Iris pigment epithelial cell (primary cell): ENCODE data around the gene DPH5.
"Not testable (repeated sequence)": the region's sequence is repeated elsewhere in the genome, so short reads cannot be mapped to it uniquely, and the experiment has no call there.

Source experiments
- DNase-seq: peaks from one replicate; pipeline ENCODE4 v3.0.0-alpha.2; 2011; ENCODE audit warnings: low read depth

The DPH5 gene, protein sequence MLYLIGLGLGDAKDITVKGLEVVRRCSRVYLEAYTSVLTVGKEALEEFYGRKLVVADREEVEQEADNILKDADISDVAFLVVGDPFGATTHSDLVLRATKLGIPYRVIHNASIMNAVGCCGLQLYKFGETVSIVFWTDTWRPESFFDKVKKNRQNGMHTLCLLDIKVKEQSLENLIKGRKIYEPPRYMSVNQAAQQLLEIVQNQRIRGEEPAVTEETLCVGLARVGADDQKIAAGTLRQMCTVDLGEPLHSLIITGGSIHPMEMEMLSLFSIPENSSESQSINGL

DNA sequence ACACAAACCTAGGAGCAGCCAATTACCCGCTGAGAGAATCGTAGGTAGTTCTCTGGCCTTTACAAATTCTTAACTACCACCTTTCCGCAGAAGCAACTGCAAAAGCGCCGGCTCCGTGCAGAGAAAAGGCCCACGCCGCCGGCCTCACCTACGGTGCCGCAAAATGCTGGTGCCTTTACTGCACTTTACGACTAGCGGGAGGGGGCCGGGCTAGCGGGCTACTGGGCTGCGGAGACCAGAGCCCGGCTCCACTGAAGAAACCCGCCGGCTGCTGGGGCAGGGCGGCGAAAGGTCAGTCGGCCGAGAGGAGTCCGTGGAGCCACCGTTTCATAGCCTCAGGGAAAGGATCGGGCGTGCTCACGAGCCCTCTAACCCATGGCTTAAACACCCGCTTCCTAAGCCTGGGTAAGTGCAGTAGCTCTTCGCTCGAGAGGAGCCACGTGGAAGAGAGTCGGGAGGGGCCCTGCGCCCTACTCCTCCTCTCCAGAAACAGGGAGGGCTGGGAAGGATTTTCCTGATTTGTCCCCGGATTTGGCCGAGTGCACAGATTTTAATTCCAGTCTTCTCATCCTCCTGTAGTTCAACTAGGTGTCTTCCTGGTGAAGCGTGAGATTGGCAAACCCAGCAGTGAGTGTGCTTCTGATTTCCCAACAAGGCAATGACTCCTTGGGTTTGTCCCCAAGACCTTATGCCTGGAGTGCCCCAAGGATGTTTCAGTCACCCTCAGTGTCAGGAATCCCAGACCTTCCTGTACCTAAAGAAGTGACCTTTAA lies at the start of gene DPH5:
Gene DPH5 (minus strand): TSS at position 128 of the 773 bp plus-strand sequence. CDS start 341 bp downstream, outside the sequence.
- peak; percentile 95 for DNase-seq

DNA sequence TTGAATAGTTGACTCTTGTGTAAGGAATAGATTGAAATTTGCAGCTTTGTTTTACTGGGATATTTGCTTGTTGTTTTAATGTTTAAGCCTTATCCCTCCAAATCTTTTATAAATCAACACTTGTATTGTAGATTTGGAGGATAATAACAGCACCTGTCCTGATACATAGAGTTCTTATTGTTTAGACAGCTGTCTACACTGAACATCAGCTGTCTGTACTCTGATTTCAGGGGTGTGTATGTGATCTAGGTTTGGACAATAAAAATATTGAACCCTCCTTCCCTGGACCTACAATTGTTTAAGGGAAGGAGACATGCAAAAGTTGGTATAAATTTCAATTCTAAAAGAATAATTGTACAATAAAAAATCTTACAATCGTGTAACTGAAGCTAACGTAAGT lies 48.3 kb upstream of the DPH5 start:
- DNase-seq: no peak

DNA sequence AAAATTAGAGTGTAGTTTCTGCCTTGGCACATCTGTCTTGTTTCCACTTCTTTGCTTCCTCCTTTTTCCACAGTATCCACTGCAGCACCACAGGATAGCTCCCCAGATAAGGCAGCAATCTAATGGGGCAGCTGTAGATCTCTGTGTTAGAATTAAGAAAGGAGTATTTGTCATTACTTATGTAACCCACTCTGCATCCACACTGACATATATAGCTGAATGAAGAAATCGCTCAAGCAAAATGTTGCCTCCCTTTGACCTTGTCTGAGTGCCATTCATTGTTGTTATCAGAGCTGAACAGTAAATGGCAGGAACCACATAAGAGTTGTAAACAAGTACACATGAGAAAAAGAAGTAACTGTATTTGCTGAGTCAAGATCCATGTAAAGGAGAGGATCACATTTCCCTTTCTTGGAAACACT lies 45.9 kb upstream of the DPH5 start:
- peak; percentile 49 for DNase-seq

DNA sequence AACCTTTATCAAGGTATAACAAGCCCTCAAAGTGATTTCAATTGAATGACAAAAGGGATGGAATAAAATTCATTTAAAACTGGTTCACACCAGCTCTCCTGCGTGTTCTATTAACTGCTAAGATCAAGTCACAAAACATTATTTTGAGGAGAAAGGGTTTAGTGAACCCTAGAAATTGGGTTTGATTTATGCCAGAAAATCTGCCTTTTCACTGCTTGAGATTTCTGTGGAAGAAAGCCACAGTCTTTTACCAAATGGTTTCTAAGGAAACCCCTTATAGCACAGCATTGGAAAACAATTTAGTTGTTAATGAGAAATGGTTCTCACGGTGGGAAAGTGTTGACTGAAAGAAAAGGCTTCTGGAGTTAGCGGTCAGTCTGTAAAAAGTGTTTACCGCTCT lies 43.6 kb upstream of the DPH5 start:
- no peak for DNase-seq

DNA sequence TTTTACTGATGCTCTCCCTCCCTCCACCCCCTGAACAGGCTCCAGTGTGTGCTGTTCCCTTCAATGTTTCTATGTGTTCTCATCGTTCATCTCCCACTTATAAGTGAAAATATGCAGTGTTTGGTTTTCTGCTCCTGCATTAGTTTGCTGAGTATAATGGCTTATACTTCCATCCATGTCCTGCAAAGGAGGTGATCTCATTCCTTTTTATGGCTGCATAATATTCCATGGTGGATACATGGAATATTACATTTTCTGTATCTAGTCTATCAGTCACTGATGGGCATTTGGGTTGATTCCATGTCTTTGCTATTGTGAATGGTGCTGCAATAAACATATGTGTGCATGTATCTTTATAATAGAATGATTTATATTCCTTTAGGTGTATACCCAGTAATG lies 41.4 kb upstream of the DPH5 start:
- DNase-seq: not testable (repeated sequence)

DNA sequence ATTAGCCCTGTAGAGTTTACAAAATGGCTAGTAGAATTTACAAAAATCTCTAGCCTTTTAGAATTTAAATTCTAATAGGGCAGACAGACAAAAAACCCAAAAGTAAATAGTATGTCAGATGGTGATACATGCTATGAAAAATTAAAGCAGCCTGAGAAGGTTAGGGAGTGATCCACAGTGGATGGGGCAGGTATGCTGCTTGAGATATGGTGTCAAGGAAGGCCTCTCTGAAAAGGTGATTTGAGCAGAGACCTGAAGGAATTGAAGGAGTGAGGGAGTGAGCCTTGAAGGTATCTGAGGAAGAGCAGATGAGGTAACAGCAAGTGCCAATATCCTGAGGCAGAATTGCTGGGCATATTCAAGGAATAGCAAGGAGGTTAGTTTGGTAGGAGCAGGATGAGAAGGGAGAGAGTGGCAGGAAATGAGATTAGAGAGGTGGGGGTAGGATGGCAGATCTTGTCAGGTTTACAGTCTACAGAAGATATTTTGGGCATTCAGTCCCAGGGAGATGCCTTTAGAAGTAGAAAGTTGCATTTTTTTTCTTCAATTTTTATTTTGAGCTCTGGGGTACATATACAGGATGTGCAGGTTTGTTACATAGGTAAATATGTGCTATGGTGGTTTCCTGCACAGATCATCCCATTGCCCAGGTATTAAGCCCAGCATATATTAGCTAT lies 40.8 kb upstream of the DPH5 start:
- no peak for DNase-seq

DNA sequence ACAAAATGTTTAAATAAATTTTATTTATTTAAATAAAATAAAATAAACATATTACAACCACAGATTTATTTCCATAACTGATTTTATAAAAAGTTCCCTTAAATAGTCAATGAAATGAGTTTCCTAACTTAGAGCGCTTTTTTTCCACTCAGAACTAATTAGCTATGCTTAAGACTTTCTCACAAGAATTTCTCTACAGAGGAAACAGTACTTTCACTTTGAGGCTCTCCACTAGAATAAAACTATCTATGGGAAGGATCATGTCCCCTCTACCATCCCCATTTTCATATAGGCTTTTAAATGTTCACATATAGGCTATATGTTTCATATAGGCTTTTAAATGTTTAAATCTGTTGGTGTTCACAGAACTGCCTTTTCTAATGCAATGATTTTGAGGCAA lies 40.0 kb upstream of the DPH5 start:
- DNase-seq: no peak

DNA sequence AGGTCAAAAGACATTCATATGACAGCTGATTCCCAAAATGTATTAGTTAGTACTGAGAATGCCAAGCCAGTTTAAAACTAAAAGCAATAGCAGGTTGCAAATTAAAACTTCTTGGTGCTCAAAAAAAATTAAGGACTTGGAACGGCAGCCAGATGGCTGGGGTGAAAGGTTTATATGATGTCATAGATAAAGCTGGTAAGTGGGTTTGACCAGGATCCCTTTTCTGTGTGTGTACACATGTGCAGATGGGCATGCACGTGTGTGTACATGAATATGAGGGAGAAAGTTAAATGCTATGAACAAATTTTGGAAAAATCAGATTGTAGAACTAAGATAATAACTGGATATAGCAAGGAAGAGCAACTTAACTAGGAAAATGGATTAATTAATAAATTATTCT lies 39.1 kb upstream of the DPH5 start:
- no peak for DNase-seq

DNA sequence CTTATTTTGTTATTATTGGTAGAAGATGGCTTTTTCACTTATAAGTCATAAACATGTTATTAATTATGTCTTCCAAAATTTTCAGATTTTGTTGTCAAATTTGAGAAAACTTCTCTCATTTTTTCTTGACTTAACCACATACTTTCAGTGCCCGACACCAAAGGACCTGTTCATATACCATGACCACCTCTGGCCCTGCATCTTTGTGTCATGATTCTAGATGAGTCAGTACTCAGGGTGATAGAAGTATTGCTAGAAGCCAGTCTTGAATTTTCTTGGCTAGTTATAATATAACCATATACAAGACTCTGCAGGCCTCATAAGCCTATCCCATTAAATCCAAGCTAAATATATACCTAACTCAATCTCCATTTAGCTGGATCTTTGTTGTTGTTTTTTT lies 35.4 kb upstream of the DPH5 start:
- no peak for DNase-seq

DNA sequence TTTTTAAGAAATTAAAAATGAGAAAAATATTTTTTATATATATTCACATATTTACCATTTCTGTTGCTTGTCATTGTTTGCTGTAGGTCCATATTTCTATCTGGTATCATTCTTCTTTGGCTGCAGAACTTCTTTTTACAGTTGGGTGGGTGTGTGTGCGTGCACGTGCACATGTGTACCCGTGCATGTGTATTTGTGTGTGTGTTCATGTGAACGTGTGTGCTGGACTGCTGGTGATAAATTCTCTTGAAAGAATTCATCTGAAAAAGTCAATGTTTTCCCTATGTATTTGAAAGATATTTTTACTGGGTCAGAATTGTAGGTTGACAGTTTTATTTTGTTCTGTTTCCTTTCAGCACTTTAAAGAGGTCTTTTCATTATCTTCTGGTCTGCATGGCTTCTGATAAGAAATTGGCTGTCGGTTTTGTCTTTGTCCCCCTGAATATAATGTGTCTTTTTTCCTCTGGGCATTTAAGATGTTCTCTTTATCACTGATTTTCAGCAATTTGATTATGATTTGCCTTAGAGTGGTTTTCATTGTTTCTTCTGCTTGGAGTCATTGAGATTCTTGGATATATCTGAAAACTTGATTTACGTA lies 34.5 kb upstream of the DPH5 start:
- no peak for DNase-seq

DNA sequence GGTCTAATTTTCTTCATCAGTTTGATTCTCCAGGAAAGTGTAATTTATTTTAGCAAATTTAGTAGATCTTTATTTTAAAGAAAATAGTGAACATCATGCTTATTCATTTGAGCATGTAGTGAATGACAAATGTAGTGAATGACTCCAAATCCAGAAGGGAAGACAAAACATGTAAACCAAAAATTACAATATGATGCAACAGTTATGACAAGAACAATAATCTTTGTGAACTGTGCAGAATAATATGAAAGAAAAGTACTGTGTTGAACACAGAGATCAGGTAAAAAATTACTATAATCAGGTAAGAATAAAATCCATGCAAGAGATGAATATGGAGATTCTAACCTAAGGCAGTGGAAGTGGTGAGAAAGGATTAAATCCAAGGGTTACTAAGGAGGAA lies 30.0 kb upstream of the DPH5 start:
- DNase-seq: no peak

DNA sequence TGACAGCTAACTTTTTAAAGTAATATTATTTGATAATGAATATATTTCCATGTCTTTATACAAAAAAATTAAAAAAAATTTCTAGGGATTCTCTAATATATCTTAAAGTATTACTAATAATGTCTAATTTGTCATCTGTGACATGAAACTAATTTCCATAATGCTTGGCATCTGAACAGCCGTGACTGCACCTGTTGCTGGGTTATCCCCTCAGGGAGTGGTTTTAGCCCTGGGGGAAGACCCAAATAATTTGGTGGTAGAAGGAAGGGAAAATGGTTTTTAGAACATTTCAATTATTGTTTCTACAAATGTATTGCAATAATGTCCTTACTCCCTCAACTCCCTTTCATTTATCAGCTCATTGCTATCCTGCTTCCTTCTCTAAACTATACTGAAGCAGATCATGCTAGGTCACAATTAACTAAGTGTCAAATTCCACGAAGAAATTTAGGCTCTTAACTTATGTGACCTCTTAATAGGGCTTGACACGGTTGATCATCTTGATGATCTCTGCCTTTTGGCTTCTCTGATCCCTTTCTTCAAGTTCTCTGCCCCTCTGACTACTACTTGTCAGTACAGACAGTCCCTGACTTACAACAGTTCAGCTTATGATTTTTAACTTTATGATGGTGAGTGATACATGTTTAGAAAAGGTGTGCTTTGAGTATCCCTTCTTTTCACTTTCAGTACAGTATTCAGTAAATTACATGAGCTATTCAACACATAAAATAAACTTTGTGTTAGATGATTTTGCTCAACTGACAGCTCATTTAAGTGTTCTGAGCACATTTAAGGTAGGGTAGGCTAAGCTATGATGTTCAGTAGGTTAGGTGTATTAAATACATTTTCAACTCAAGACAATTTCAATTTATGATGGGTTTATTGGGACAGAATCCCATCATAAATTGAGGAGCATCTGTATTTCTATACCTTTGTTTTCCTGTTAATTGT lies 26.4 kb upstream of the DPH5 start:
- no peak for DNase-seq

DNA sequence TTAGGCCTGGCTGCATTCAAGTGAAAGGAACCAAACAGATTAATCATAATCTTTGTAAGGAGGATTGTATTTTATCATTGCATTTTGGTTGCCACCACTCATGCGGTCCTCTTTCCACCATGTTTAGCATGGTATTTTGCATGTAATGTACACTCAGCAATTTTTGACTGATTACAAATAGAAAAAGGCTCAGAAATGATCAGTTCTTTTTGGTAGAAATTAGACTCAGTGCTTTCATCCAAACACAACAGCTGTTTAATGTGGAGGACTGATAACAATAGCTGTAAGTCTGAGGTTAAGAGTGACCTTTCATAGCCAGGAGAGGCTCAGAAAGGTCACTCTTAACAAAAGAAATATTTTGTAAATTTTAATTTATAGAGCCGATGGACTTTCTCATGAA lies 25.3 kb upstream of the DPH5 start:
- no peak for DNase-seq

DNA sequence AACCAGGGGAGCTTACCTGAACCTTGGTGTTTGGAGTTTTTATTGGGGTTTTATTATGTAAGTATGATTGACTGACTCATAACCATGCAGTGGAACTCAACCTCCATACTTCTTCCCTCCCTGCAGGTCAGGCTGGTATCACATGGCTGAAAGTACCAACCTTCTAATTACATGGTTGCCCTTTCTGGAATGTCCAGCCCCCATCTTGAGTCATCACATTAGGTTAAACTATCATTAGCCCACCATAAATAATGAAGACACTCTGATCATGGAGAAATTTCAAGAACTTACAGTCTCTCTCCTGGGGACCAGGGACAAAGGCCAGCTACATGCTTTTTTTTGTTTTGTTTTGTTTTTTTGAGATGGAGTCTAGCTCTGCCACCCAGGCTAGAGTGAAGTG lies 19.2 kb upstream of the DPH5 start:
- DNase-seq: no peak

DNA sequence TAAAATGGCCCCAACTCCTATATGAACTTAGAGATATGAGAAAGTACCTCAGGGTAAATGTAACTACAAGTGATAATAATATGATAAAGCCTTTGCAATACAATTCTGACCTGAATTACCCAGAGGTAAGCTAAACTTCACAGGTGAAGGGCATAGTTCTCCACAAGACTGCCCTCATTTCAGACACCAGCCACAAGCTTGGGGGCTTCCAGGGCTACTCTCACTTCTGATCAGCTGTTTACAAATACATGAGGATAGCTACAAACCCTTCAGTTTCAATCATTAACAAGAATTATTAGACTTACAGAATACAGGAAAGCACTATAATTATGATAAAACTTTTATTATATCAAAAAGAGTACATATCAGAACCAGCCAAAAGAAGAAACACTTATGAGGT lies 18.7 kb upstream of the DPH5 start:
- no peak for DNase-seq

DNA sequence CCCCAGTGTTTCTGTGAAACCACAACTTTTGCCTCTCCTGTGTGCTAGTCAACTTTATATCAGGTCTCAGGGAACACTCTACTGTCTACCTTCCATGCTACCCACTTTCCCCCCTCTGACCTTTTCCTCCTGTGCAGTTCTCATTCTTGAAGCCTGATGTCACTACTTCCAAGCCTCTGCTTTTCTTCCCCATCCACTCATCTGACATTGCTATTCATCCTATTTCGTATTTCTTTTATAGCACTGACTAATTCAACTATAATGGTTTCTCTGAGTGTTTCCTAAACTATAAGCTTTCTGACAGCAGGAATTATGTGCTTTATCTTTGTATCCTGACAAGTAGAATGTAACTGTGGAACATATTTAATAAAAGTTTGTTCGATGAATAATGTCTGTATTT lies 18.2 kb upstream of the DPH5 start:
- DNase-seq: peak; percentile 72

DNA sequence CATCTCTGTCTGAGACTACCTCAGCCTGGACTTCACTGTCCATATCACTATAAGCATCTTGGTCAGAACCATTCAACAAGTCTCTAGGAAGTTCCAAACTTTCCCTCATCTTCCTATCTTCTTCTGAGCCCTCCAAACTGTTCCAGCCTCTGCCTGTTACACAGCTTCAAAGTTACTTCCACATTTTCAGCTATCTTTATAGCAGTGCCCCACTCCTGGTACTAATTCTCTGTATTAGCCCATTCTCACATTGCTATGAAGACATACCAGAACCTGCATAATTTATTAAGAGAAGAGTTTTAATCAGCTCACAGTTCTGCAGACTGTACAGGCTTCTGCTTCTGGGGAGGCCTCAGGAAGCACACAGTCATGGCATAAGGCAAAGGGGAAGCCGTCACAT lies 15.7 kb upstream of the DPH5 start:
- no peak for DNase-seq

DNA sequence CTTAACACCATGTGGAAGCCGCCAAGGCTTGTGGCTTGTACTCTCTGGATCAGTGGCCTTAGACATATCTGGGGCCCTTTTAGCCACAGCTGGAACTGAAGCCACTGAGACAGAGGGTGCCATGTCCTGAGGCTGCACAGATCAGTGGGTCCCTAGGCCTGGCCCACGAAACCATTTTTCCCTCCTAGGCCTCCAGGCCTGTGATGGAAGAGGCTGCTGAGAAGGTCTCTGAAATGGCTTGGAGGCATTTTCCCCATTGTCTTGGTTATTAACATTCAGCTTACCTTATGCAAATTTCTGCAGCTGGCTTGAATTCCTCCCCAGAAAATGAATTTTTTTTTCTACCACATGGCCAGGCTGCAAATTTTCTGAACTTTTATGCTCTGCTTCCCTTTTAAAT lies 15.1 kb upstream of the DPH5 start:
- DNase-seq: no peak

DNA sequence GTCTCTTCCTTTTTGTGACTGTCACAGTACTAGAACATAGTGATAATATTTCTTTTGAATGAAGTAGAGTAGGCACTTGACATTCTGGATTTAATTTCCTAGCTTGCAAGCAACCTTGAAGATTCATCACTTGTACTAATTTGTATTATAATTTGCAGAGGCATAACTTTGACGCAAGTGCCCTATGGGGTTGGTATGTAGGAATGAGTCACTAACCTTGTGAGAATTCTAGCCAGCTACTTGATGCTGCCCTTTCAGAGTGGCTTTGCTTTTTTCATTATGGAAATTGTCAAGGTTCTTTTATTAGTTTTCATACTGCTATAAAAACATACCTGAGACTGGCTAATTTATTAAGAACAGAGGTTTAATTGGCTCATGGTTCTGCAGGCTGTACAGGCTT lies 13.7 kb upstream of the DPH5 start:
- DNase-seq: peak; percentile 43

DNA sequence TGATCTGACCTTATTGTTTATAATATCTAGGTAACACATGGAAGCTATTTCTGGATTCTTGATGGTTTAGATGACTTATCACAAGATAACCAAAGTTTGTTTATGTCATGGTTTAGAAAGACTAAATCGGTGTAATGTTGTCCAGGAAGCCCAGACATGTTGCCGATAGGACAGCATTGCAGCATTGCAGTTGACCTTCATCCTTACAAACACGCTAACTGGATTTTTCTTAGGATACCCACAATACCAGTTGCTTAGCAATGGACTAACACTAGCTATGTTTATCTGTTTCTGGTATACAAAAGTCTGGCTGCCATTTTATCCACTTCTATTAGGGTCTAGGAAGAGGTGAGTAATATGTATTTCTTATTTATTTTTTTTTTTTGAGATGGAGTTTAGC lies 11.7 kb upstream of the DPH5 start:
- DNase-seq: peak; percentile 18

DNA sequence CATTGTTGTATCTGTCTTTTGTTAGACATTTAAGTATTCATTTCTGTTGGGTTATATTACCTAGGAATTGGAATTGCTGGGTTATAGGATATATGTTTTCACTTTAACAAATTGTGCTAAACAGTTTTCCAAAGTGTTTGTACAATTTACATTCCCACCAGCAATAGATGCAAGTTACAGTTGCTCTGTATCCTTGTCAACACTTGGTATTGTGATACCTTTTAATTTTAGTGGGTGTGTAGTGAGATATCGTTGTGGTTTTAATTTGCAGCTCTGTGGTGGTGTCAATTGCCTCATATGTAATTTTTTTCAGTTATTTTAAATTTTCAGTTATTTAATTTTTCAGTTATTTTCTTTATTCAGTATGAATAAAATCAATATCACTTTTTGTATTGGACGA lies 7.4 kb upstream of the DPH5 start:
- DNase-seq: no peak

DNA sequence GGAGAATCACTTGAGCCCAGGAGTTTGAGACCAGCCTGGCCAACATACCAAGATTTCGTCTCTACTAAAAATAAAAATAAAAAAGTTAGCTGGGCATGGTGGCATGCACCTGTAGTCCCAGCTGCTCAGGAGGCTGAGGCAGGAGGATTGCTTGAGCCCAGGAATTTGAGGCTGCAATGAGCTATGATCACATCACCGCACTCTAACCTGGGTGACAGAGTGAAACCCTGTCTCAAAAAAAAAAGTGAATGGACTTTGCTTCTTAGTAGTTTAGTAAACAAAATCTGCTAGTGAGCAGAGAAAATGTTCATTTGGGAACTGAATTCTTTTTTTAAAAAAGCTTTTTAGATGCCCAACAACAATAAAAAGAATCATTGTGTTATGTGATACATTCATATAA lies 6.5 kb upstream of the DPH5 start:
- not testable (repeated sequence) for DNase-seq
